ENCODE measurements around the gene CDH3. TPM values are rescaled to one million over a fixed set of nuclear protein-coding genes. Genes with fewer than 3 reads are reported as not detected.

Gene CDH3
- total RNA-seq, 2 experiments from 2014 or later: 0.22 to 0.74 TPM

- Mint-ChIP-seq H3K4me3 (no peak overlapping the region), H3K36me3 (ENCODE audit: low read depth) (no peaks in the 10 kb centered on the region), H3K9me3 (no peaks in the 10 kb centered on the region), H3K4me1 (ENCODE audit: low read depth) (no peaks in the 10 kb centered on the region), H3K27me3 (peaks cover 24% of the 10 kb centered on the region), H3K27ac (no peak overlapping the region)
- intact Hi-C loops (cut with DNase I, micrococcal nuclease): no loop called here
- ChIA-PET CTCF (interaction anchor here (0.5 kb wide), 1 partner anchor 14 kb away, joined by 3 read pairs; no protein-coding TSS in a partner anchor), POLR2A (no interaction called here)
- H3K9me3 ChIP-seq (ENCODE audit: control insufficient read depth in 1 of 2, insufficient read depth in 1 of 2, low read length in 2 of 2): no peaks in the 10 kb centered on the region
- no peak overlapping the region for H3K27ac ChIP-seq (ENCODE audit: low read depth in 1 of 2, low read length in 2 of 2)
- DNase-seq: no peak
- TF ChIP-seq CTCF (IDR thresholded peaks at IDR 0.05): no peak
- no peaks in the 10 kb centered on the region for H3K36me3 ChIP-seq (ENCODE audit: insufficient read depth, low read length)
- no peaks in the 10 kb centered on the region for H3K4me1 ChIP-seq (ENCODE audit: insufficient read depth, low read length)
- ATAC-seq (ENCODE audit: poor library complexity): no peak
- H3K27me3 ChIP-seq (ENCODE audit: control insufficient read depth in 1 of 2, insufficient read depth in 2 of 2, low read length in 2 of 2): peaks cover 0 to 2% of the 10 kb centered on the region in 2 experiments
- no peak overlapping the region for H3K4me3 ChIP-seq (ENCODE audit: low read length)
Measured at GRCh38 chr16:68728523-68728922, 83.4 kb downstream of the CDH3 start.

GRCh38 chr16:68731637-68732036 is 86.5 kb downstream of the CDH3 start:
- no peaks in the 10 kb centered on the region for H3K9me3 Mint-ChIP-seq
- TF ChIP-seq CTCF (IDR thresholded peaks at IDR 0.05): no peak
- Histone ChIP-seq H3K27ac (ENCODE audit: low read depth in 1 of 2, low read length in 2 of 2) (no peak overlapping the region), H3K27me3 (ENCODE audit: control insufficient read depth in 1 of 2, insufficient read depth in 2 of 2, low read length in 2 of 2) (peaks cover 11 to 21% of the 10 kb centered on the region in 2 experiments), H3K4me3 (ENCODE audit: low read length) (no peak overlapping the region), H3K36me3 (ENCODE audit: insufficient read depth, low read length) (no peaks in the 10 kb centered on the region), H3K4me1 (ENCODE audit: insufficient read depth, low read length) (no peaks in the 10 kb centered on the region), H3K9me3 (ENCODE audit: control insufficient read depth in 1 of 2, insufficient read depth in 1 of 2, low read length in 2 of 2) (peaks cover 0 to 5% of the 10 kb centered on the region in 2 experiments)
- intact Hi-C loops (cut with DNase I, micrococcal nuclease): no loop called here
- ChIA-PET POLR2A (no interaction called here), CTCF (no interaction called here)
- H3K27ac Mint-ChIP-seq: no peak overlapping the region
- peaks cover 1% of the 10 kb centered on the region for H3K4me1 Mint-ChIP-seq (ENCODE audit: low read depth)
- no peak for ATAC-seq (ENCODE audit: poor library complexity)
- H3K36me3 Mint-ChIP-seq (ENCODE audit: low read depth): no peaks in the 10 kb centered on the region
- H3K4me3 Mint-ChIP-seq: no peak overlapping the region
- no peak for DNase-seq
- H3K27me3 Mint-ChIP-seq: peaks cover 47% of the 10 kb centered on the region

- no peak overlapping the region for H3K27ac ChIP-seq (ENCODE audit: low read depth in 1 of 2, low read length in 2 of 2)
- peaks cover 0 to 10% of the 10 kb centered on the region in 2 experiments for H3K9me3 ChIP-seq (ENCODE audit: control insufficient read depth in 1 of 2, insufficient read depth in 1 of 2, low read length in 2 of 2)
- no peak for TF ChIP-seq CTCF (IDR thresholded peaks at IDR 0.05)
- H3K4me1 Mint-ChIP-seq (ENCODE audit: low read depth): peaks cover 4% of the 10 kb centered on the region
- no peaks in the 10 kb centered on the region for H3K36me3 ChIP-seq (ENCODE audit: insufficient read depth, low read length)
- intact Hi-C loops (cut with DNase I, micrococcal nuclease): no loop called here
- ChIA-PET POLR2A (no interaction called here), CTCF (interaction anchor here (0.6 kb wide), 1 partner anchor 16 kb away, joined by 3 read pairs; no protein-coding TSS in a partner anchor)
- H3K9me3 Mint-ChIP-seq: no peaks in the 10 kb centered on the region
- no peak overlapping the region for H3K4me3 Mint-ChIP-seq
- H3K27ac Mint-ChIP-seq: no peak overlapping the region
- H3K4me3 ChIP-seq (ENCODE audit: low read length): no peak overlapping the region
- DNase-seq (no peak), ATAC-seq (ENCODE audit: poor library complexity) (no peak)
- peaks cover 16 to 26% of the 10 kb centered on the region in 2 experiments for H3K27me3 ChIP-seq (ENCODE audit: control insufficient read depth in 1 of 2, insufficient read depth in 2 of 2, low read length in 2 of 2)
- H3K27me3 Mint-ChIP-seq: peaks cover 51% of the 10 kb centered on the region
- H3K36me3 Mint-ChIP-seq (ENCODE audit: low read depth): no peaks in the 10 kb centered on the region
- peaks cover 4% of the 10 kb centered on the region for H3K4me1 ChIP-seq (ENCODE audit: insufficient read depth, low read length)
Measured at GRCh38 chr16:68732042-68732680, 87.1 kb downstream of the CDH3 start.

Data from CD4-positive, alpha-beta T cell (primary cell).